ENCODE measurements around the gene ADAM19.

Gene ADAM19

DNA sequence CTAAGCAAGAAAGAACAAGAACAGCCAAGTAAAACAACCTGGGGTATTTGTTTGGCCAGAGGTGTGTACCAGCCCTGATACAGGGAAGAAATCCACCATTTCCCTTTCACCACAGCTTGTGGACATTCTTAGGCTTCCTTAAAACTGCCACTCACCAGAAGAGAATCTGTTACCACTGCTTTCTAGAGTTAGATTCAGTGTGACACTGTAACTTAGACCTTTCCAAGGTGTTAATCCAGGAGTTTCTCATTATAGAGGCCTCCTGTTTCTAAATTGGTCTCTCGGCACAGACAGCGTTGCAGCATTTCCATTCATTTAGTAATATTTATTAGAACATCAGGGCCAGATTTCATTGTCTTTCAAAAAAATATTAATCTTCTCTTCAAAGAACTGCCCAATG, 60.6 kb downstream of the ADAM19 start:
- DNase-seq (ENCODE audit: low read depth, low spot score): no peak
- no peak for TF ChIP-seq EZH2 (IDR thresholded peaks at IDR 0.05)
- TF ChIP-seq FOXP2 (optimal IDR thresholded peaks at IDR 0.05; ENCODE audit: control extremely low read depth, extremely low read length, insufficient read depth): no peak
- no peak overlapping the region for H3K9ac ChIP-seq (ENCODE audit: insufficient read length)
- H3K9me3 ChIP-seq (ENCODE audit: low read depth, low read length): no peaks in the 10 kb centered on the region
- H3K4me3 ChIP-seq: no peak overlapping the region
- H3K36me3 ChIP-seq (ENCODE audit: insufficient read depth, low read length): no peaks in the 10 kb centered on the region
- no peak overlapping the region for H3K27ac ChIP-seq

DNA sequence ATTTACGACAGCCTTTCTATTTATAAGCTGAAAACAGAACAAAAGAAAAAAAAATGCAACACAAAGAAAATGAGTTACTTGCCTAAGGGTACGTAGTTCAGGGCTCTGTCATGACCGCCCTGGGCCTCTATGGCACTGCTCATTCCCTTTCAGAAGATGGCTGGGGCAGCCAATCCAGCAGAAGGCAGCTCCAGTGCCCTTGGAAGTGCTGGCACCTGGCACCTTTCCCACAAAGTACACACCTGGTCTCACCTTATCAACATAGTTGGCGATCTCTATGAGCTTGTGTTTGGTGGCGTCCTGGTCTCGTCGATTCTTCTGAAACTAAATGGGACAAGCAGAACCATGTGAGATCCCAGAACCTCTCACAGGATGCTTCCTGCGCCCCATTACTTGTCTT, 62.4 kb downstream of the ADAM19 start:
- Histone ChIP-seq H3K27ac (no peak overlapping the region), H3K36me3 (ENCODE audit: insufficient read depth, low read length) (no peaks in the 10 kb centered on the region), H3K9me3 (ENCODE audit: low read depth, low read length) (no peaks in the 10 kb centered on the region), H3K9ac (ENCODE audit: insufficient read length) (no peak overlapping the region), H3K4me3 (no peak overlapping the region)
- DNase-seq (ENCODE audit: low read depth, low spot score): no peak
- TF ChIP-seq FOXP2 (optimal IDR thresholded peaks at IDR 0.05; ENCODE audit: control extremely low read depth, extremely low read length, insufficient read depth) (no peak), POLR2AphosphoS5 (IDR thresholded peaks at IDR 0.05; ENCODE audit: borderline replicate concordance, low read depth, low read length) (no peak)

DNA sequence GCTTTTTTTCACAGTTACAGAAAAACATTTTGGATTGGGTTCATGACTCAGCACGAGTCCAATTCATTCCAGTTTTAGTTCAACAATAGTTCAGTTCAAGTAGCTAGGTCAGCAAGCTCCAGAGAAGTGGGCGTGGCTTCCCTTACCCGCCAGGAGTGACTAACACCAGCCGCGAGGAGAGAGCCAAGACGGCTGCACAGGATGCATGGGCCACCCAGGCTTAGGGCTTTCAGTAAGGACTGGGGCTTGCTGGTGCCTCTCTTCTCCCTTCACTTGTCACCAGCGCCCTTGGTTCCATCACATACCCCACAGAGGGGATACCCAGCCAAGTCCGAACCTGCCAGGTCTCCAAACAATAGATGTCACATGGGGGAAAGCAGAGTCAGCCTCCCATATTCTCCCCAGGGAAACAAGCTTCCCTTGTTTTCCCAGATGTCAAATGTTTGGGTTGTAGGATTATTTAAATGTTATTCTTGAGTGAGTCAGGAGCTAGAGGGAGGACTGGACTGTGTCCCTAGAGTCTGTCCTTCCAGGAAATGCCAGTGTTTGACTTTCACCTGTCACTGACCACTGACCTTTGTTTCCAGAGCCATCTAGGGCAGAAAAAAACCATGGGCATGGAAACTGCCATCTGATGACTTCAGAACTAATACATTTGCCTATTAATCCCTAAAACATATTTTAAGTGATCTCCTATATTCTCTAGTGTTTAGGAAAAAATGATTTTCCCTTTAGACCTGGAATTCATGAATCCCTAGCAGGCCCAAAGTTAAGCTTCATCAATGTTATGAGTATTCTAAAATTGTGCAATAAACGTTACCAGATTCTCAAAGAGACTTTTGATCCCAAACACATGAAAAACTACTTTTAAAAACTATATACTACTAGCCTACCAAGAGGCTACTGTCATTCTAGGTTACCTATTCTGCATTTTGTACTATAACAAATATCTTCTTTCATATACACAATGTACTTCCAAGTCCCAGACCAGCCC, 63.6 kb downstream of the ADAM19 start:
- DNase-seq (ENCODE audit: low read depth, low spot score): peak; percentile 12
- Histone ChIP-seq H3K36me3 (ENCODE audit: insufficient read depth, low read length) (no peaks in the 10 kb centered on the region), H3K4me3 (peak overlapping the region; percentile 6; the same call in 1 of the 2 replicates), H3K9me3 (ENCODE audit: low read depth, low read length) (no peaks in the 10 kb centered on the region), H3K27ac (peak overlapping the region; percentile 60), H3K9ac (ENCODE audit: insufficient read length) (no peak overlapping the region)
- TF ChIP-seq FOXP2 (optimal IDR thresholded peaks at IDR 0.05; ENCODE audit: control extremely low read depth, extremely low read length, insufficient read depth): no peak
- no peak for TF ChIP-seq POLR2AphosphoS5 (IDR thresholded peaks at IDR 0.05; ENCODE audit: borderline replicate concordance, low read depth, low read length)
- TF ChIP-seq EZH2 (IDR thresholded peaks at IDR 0.05): no peak

DNA sequence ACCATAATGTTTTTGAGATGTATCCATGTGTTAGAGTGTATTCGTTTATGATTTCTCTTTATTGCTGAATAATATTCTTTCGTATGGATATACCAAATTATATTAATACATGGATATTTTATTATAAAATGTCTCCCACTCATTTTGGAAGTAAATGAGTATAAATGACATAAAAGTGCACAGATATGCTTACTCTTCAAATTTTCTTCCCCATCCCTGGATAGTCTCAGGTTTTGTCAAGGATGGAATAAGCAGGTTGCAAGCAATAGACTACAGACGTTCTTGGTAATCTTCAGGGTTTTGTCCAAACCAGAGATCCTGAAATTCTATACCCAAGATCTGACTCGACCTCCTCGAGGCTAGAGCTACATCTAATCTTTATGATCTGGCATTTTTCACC, 64.9 kb downstream of the ADAM19 start:
- TF ChIP-seq FOXP2 (optimal IDR thresholded peaks at IDR 0.05; ENCODE audit: control extremely low read depth, extremely low read length, insufficient read depth) (no peak), POLR2AphosphoS5 (IDR thresholded peaks at IDR 0.05; ENCODE audit: borderline replicate concordance, low read depth, low read length) (no peak), EZH2 (IDR thresholded peaks at IDR 0.05) (no peak)
- no peak overlapping the region for H3K9ac ChIP-seq (ENCODE audit: insufficient read length)

DNA sequence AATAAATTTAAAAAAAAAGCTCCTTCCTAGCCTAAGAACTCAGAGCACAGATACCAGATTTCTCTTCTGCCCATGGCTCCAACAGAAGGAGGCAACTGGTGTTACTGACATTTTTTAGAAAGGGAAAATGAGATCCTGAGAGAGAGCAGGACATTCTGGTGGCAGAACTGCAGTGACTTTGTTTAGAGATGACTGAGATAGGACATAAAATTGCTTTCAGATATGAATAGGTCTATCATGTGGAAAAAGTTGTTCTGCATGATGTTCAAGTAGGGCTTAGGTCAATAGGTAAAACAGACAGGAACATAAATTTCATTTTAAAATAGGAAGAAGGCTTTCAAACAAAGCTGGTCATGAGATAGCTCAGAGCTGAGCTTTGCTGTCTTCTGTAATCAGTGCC, 66.0 kb downstream of the ADAM19 start:
- TF ChIP-seq FOXP2 (optimal IDR thresholded peaks at IDR 0.05; ENCODE audit: control extremely low read depth, extremely low read length, insufficient read depth) (no peak), POLR2AphosphoS5 (IDR thresholded peaks at IDR 0.05; ENCODE audit: borderline replicate concordance, low read depth, low read length) (no peak), EZH2 (IDR thresholded peaks at IDR 0.05) (no peak)
- Histone ChIP-seq H3K9me3 (ENCODE audit: low read depth, low read length) (no peaks in the 10 kb centered on the region), H3K9ac (ENCODE audit: insufficient read length) (no peak overlapping the region), H3K36me3 (ENCODE audit: insufficient read depth, low read length) (no peaks in the 10 kb centered on the region), H3K27ac (no peak overlapping the region), H3K4me3 (no peak overlapping the region)
- DNase-seq (ENCODE audit: low read depth, low spot score): no peak

More for the DNA sequence above, 64.9 kb downstream of the ADAM19 start:
- H3K9me3 ChIP-seq (ENCODE audit: low read depth, low read length): no peaks in the 10 kb centered on the region
- H3K27ac ChIP-seq: no peak overlapping the region
- no peak overlapping the region for H3K4me3 ChIP-seq
- no peaks in the 10 kb centered on the region for H3K36me3 ChIP-seq (ENCODE audit: insufficient read depth, low read length)
- no peak for DNase-seq (ENCODE audit: low read depth, low spot score)

DNA sequence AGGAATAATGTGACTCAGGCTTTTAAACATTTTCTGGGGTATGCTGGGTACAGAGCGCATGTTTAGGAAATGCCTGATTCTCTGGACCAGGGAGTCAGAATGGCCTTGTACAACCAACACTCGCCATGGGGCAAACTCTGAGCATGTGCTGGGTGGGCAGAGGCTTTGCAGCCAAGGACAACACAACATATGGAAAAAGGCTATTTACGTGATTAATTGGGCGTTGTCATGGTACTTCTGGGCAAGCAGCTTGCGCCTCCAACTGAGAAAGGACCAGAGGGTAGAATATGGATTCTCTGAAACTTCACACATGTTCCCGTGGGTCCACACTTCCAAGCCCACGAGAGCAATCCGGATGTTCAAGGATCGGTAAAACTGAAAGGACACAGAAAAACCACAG, 66.5 kb downstream of the ADAM19 start:
- Histone ChIP-seq H3K4me3 (no peak overlapping the region), H3K9ac (ENCODE audit: insufficient read length) (no peak overlapping the region), H3K27ac (no peak overlapping the region), H3K36me3 (ENCODE audit: insufficient read depth, low read length) (no peaks in the 10 kb centered on the region), H3K9me3 (ENCODE audit: low read depth, low read length) (no peaks in the 10 kb centered on the region)
- no peak for DNase-seq (ENCODE audit: low read depth, low spot score)
- TF ChIP-seq EZH2 (IDR thresholded peaks at IDR 0.05): no peak
- TF ChIP-seq POLR2AphosphoS5 (IDR thresholded peaks at IDR 0.05; ENCODE audit: borderline replicate concordance, low read depth, low read length): no peak
- TF ChIP-seq FOXP2 (optimal IDR thresholded peaks at IDR 0.05; ENCODE audit: control extremely low read depth, extremely low read length, insufficient read depth): no peak

DNA sequence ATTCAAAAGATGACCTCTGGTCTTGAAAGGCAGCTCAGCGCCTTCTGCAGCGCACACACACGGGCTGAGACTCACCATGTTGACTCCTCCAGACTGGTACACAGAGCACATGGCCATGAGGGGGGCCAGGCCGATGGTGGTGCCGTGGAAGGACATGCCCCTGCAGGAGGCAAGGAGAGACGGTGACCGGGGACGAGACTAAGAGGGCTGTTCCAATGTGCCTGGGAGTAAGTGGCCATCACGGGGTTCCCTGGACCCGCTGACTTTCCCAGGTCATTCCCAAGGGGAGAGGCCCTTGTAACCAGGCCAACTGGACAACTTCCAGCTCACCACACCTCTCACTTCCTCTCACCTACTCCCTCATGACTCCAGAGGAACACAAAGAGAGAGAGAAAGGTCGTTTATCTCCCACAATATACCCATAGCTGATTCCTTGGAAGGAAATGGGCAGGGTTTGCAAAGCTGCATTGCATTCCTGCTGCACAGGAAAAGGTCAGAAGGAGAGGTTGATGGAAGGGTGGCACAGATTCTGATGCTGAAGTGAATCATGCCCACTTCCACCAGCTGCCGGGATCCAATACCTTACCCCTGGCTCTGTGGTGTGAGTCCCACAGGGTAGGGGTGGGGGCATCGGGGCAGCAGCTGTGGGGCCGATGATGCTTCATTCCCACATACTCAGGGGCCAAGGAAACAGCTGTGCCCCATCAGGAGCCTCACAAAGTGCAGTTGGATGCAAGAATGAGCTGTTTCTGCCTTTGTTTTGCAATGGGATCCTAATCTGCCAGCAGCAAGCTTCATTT, 68.4 kb downstream of the ADAM19 start:
- H3K4me3 ChIP-seq: no peak overlapping the region
- no peaks in the 10 kb centered on the region for H3K36me3 ChIP-seq (ENCODE audit: insufficient read depth, low read length)
- no peak overlapping the region for H3K27ac ChIP-seq
- DNase-seq (ENCODE audit: low read depth, low spot score): no peak
- H3K9me3 ChIP-seq (ENCODE audit: low read depth, low read length): no peaks in the 10 kb centered on the region
- H3K9ac ChIP-seq (ENCODE audit: insufficient read length): no peak overlapping the region
- TF ChIP-seq FOXP2 (optimal IDR thresholded peaks at IDR 0.05; ENCODE audit: control extremely low read depth, extremely low read length, insufficient read depth): no peak
- no peak for TF ChIP-seq EZH2 (IDR thresholded peaks at IDR 0.05)
- no peak for TF ChIP-seq POLR2AphosphoS5 (IDR thresholded peaks at IDR 0.05; ENCODE audit: borderline replicate concordance, low read depth, low read length)

DNA sequence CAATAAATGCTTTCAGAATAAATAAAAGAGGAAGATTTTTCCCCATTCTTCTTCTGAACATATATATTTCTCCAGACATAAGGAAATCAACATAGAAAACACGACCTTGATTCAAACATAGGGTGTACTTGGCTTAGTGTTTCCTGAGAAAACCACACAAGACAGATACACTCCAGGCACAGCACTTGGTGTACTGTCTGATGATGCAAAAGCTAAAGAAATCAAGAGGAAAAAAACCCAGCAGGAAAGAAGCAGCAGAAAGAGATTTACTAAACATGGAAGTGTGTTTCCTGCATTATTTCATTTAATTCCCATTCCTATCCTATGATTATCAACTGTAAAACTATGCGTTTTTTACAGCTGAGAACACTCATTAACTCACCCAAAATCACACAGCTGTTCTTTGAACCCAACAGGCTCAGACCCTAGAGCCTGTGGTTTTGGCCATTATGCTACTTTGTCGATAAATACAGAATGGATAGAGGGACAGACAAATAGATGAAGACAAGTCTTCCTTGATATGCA, 69.4 kb downstream of the ADAM19 start:
- TF ChIP-seq EZH2 (IDR thresholded peaks at IDR 0.05) (no peak), POLR2AphosphoS5 (IDR thresholded peaks at IDR 0.05; ENCODE audit: borderline replicate concordance, low read depth, low read length) (no peak), FOXP2 (optimal IDR thresholded peaks at IDR 0.05; ENCODE audit: control extremely low read depth, extremely low read length, insufficient read depth) (no peak)
- no peaks in the 10 kb centered on the region for H3K36me3 ChIP-seq (ENCODE audit: insufficient read depth, low read length)

More for the DNA sequence above, 69.4 kb downstream of the ADAM19 start:
- no peak overlapping the region for H3K4me3 ChIP-seq
- H3K9ac ChIP-seq (ENCODE audit: insufficient read length): no peak overlapping the region
- no peak overlapping the region for H3K27ac ChIP-seq
- DNase-seq (ENCODE audit: low read depth, low spot score): no peak
- H3K9me3 ChIP-seq (ENCODE audit: low read depth, low read length): no peaks in the 10 kb centered on the region
